Amniotic epithelial cell (primary cell): Measurements from ENCODE around the gene TIAM1.

ENCODE experiments used
- DNase-seq: peaks from one replicate; pipeline ENCODE4 v3.0.0-alpha.2; 2010; ENCODE audit warnings: low read depth

Gene TIAM1

GRCh38 chr21:31332525-31332924 lies 11.5 kb downstream of the TIAM1 start:
- DNase-seq: no peak

DNA sequence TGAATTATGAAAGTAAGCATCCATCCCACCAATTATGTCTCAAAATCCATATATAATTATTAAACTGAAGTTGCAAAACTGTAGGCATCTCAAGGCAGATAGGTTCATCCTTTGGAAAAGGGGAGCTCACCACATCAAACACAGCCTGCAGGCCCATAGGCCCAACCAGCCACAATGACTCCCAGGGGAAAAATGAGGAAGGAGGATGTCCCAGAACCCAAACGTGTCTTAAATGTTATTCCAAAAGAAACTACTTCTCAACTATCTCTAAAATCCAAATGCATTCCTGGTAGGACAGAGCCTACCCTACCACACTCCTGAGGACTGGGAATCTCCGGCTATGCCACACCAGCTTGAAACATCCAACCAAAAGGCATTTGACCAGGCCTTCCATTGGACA lies 12.8 kb downstream of the TIAM1 start:
- DNase-seq: no peak

DNA sequence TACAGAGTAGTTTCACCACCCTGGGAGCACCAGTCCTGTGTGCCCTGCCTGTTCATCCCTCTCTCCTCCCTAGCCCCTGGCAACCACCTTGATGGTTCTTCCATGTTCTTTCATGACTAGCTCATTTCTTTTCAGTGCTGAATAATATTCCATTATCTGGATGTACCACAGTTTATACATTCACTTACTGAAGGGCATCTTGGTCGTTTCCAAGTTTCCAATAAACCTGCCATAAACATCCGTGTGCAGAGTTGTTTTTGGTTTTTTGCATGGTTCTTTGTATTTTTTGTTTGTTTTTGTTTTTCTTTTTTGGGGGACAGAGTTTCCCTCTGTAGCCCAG lies 13.9 kb downstream of the TIAM1 start:
- no peak for DNase-seq

- DNase-seq: no peak
Measured at GRCh38 chr21:31329456-31330143, 14.5 kb downstream of the TIAM1 start.

DNA sequence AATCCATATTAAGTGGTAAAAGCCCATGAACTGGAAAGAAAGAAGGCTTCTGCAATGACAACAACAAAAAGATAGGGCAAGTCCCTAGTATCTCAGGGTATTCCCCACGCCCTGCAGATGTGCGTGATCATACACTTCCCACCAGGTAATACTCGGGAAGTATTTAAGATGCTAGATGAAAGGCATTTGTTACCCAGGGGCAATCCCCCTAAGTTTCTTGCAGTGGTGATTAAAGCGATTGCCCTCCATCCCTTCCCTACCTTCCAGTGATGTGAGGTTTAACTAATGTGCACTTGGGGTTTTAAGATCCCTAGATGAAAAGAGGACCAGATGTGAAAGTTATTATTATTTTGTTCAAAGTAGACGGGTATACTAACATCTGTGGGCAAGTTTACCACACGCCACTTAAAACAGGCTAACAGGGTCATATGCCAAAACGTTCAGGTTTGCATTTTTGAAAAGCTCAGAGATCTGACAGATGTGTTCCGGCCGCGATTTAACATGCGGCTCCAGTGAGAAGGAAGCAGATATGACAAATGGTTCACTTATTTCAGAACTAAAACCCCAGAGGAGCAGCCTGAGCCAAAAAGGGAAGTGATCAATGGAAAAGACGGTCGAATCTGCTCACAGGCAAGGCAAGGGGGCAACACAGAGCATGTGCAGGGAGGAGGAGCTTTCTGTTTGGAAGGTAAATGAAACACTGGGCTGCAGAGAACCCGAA lies 17.4 kb downstream of the TIAM1 start:
- DNase-seq: no peak

- no peak for DNase-seq
Measured at GRCh38 chr21:31318971-31319370, 25.1 kb downstream of the TIAM1 start.

- no peak for DNase-seq
Measured at GRCh38 chr21:31317688-31318087, 26.4 kb downstream of the TIAM1 start.

- peak; percentile 26 for DNase-seq
Measured at GRCh38 chr21:31316488-31317169, 27.4 kb downstream of the TIAM1 start.

DNA sequence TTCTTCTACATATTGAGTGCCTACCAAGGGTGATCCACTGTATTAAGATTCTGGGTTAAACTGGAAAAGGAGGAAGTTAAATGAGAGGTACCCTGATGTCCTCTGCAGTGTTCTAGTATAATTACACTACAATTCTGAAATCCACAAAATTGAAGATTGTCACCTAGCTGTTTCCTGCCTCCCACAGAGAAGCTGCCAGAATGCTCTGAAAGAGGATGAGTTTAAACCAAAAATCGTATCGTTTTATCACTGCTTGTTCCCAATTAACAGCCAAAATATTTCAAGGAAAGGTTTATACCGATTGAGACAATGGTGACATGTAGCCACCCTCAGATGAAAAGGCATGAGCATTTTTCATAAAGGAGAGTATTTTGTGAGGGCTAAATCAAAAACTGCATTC lies 28.0 kb downstream of the TIAM1 start:
- DNase-seq: no peak

GRCh38 chr21:31310750-31311149 lies 33.3 kb downstream of the TIAM1 start:
- DNase-seq: no peak

DNA sequence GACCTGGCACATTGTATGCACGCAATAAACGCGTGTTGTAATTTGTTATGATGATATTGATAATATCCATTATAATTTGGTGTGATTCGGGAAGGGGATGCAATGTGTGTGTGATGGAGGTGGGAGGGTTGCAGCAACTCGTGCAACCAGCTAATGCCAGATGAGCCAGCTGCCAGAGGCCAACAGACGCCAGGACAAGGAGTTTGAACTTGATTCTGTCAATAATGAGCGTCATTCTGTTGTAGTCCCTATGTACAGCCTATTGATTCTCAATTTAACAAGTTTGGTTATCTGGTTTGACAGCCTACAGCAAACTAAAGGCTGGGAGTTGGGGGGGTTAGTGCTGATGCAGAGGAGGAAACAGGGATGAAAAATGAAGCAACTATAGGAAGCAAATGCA lies 35.5 kb downstream of the TIAM1 start:
- no peak for DNase-seq

DNA sequence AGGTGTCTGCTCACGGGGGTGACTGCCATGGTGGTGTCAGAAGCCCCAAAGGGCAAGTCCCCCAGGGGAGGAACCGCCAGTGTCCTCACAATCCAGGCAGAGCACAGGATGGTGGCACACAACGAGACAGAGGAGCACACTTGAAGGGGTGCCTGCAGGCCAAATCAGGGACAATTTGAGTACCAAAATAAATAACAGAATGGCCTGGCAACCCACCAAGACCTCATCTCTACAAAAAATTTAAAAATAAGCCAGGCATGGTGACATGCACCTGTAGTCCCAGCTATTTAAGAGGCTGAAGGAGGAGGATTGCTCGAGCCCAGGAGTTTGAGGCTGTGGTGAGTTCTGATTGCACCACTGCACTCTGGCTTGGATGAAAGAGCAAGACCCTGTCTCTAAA lies 38.2 kb downstream of the TIAM1 start:
- DNase-seq: no peak

DNA sequence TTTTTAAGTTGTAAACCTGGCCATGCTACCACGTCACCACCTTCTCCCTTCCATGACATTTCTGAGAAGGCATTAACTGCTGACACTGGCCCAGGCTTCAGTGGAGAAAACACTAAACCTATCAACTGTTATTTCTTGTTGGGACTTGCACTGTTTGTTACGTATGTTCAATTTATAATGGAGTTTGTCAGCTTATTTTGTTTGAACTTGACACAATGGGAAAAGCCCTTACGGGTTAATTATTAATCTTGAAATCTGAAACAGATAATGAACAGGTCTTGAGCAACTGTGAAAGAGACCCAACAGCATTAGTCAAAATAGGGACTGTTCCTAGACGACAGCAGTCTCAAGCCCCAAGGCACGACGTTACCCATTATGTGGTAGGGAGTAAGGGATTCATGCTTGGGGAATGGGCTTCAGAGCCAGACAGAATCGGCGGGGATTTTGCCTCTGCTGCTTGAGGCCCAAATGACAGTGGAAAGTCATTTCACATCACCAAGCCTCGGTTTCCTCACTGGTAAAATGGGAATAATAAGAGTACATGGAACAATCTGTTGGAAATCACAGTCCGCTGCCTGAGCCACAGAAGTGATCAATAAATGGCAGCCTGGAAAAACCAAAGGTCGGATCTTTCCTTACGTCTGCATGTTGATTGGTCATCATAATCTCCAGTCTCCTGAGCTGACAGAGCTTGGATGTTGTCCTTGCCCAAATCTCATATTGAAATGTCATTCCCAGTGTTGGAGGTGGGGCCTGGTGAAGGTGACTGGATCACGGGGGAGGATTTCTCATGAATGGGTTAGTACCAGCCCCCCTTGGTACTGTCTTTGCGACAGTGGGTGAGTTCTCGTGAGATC lies 44.5 kb downstream of the TIAM1 start:
- no peak for DNase-seq

GRCh38 chr21:31298618-31299269 lies 45.3 kb downstream of the TIAM1 start:
- no peak for DNase-seq

DNA sequence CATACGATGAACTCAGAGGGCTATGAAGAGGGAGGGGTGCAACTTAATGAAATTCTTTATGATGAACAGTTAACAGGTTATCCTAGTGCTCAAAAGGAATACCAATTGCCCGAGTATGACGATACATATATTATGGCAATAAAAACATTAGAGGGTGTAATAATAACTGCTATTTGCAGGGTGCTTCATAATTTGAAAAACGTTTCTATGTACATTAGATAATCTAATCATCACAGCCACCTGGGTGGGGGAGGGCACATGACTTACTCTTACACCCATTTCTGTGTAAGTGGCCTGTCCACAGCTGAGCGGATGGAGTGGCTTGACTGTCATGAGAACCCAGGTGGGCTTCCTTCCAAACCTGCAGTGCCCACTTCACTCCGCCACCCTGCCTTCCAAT lies 46.3 kb downstream of the TIAM1 start:
- no peak for DNase-seq

DNA sequence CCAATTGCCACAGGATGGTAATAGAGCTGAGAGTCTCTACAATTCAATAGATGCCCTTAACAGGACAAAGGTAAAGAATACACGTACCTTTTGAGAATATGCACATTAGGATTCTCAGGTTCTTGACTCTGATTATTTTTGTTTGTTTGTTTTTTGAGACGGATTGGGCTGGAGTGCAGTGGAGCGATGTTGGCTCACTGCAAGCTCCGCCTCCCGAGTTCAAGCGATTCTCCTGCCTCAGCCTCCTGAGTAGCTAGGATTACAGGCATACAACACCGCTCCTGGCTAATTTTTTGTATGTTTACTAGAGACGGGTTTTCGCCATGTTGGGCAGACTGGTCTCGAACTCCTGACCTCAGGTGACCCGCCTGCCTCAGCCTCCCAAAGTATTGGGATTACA lies 48.4 kb downstream of the TIAM1 start:
- DNase-seq: no peak

DNA sequence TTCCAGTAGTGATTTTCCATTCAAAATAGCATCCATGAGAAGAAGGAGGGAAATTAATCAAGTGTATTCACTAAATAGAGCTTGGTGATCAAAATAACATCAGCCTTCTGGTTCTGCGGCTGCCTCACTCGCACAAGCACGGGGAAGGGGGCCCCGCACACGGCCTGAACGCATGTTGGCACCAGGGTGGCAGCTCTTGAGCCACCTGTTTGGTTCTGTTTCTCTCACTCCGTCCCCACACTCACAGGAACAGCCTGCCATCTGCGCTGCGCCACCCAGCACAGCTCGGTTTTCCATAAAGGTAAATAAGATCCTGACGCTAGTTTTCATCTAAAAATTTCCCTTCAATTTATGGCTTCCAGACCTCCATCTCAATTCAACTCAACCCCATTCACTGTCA lies 49.4 kb downstream of the TIAM1 start:
- DNase-seq: no peak

GRCh38 chr21:31293986-31294385 lies 50.1 kb downstream of the TIAM1 start:
- DNase-seq: peak; percentile 89

DNA sequence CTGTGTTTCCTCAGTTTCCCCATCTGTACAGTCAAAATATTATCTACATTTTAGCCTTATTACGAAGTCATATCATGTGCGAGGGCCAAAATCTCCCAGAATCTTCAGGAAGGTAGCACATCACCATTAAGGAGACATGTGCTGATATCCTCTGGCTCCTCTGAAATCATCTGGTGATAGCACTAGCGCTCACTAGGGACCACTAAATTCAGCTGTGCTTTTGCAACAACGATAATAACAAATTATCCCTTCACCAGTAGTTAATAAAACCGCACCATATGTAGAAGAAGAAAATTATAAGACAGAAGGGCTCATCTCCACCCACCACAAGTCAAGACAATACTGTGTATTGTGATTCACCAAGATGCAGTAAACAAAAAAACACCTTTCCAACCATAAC lies 53.3 kb downstream of the TIAM1 start:
- no peak for DNase-seq

DNA sequence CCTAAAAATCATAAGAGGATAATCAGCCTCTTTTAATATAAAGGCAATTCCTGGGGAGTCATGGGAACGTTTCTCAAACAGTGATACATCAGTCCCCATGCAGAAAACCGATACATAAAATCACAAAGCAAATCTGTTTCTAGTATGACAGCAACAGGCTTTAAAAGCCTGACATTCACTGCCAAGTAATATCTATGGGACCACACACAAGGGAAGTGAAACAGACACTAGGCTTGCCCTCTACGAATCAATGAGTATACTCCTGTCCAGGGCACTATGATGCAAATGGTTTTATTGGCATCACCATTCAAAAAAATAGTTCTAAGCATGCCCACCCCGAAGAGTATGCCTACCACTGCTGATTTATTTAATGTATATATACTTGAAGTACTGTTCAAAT lies 54.4 kb downstream of the TIAM1 start:
- no peak for DNase-seq

DNA sequence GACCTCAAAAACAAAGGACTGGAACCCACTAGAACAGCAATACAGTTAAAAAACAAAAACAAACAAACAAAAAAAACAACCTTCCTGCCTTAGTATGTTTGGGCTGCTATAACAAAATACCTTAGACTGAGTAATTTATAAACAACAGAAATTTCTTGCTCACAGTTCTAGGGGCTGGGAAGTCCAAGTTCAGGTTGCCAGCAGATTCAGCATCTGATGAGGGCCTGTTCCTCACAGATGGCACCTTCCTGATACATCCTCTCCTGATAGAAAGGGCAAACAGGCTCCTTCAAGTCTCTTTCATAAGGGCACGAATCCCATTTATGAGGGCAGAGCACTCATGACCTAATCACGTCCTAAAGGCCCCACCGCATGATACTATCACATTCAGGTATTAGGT lies 55.9 kb downstream of the TIAM1 start:
- DNase-seq: no peak

DNA sequence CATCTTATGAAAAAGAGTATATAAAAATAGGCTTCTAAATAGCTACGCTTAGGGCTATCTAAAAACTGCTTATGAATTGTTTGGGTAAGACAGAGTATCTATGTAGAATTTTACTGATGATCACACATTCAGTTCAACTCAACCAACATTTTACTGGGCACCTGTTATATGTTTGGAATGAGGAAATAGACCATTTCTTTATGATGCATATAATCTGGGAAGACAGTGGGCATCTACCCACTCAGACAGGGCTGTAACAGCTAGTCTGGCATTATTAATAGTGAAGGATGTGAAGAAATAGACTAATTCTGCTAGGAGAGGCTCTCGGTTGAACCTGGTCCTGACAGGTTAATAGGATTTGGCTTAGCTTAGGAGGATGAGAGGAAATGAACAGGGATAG lies 56.9 kb downstream of the TIAM1 start:
- DNase-seq: no peak
